SK-N-SH (cell line): ENCODE results near the gene ID1. TPM values are rescaled to one million over a fixed set of nuclear protein-coding genes. Genes with fewer than 3 reads are reported as not detected.
"Not testable (repeated sequence)": the region's sequence is repeated elsewhere in the genome, so short reads cannot be mapped to it uniquely, and the experiment has no call there.

ENCODE experiments used
- CTCF ChIA-PET: fragments of 300-600, 350-600 bp; formaldehyde crosslinking; extraction: SDS; loops from one replicate; lab custom pipeline; 2021; lab: Yijun Ruan, JAX
- POLR2A ChIA-PET: fragments of 350-600 bp; sonication (Branson Sonifier 250); formaldehyde crosslinking; extraction: SDS; loops from one replicate; lab custom pipeline; 2020; ENCODE audit warnings: antibody characterized with exemption, inconsistent platforms; lab: Yijun Ruan, JAX
- DNase-seq: peaks from one replicate; pipeline ENCODE4 v3.0.0; 2012
- H2AFZ ChIP-seq: fragments of 200-600 bp; sonication (generic); 2 replicates; pipeline ENCODE4 v1.8.1; 2016; ENCODE audit warnings: antibody characterized with exemption, mild to moderate bottlenecking, low read depth
- H3F3A ChIP-seq: fragments of 200-600 bp; sonication (generic); replicated peaks from 2 replicates; pipeline ENCODE3; 2016; ENCODE audit warnings: antibody characterized with exemption, mild to moderate bottlenecking; ENCODE audit not compliant: insufficient read depth
- H3K27ac ChIP-seq, 2 experiments: fragments of 200-500 bp in 1 of 2; fragments of 200-600 bp in 1 of 2; sonication (Bioruptor generic) in 1 of 2; sonication (generic), shearing (Covaris generic) in 1 of 2; 2 replicates each; pipeline versions ENCODE4 v1.5.1 to v1.6.1; 2014 to 2016; ENCODE audit warnings: low read depth in 2 of 2, inconsistent platforms in 1 of 2, low read length in 1 of 2, mild to moderate bottlenecking in 1 of 2, mixed read lengths in 1 of 2
- H3K27me3 ChIP-seq: fragments of 200-600 bp; sonication (generic), shearing (Covaris generic); 2 replicates; pipeline ENCODE4 v1.6.1; 2016; ENCODE audit warnings: mixed run types; ENCODE audit not compliant: insufficient read depth
- H3K36me3 ChIP-seq, 2 experiments: fragments of 200-500 bp in 1 of 2; fragments of 200-600 bp in 1 of 2; sonication (Bioruptor generic) in 1 of 2; sonication (generic) in 1 of 2; replicated peaks in 1 of 2; 2 replicates each; pipeline versions ENCODE3 to v1.5.1; 2014 to 2016; ENCODE audit warnings: low read length in 1 of 2, mild to moderate bottlenecking in 1 of 2; ENCODE audit not compliant: insufficient read depth in 2 of 2, control insufficient read depth in 1 of 2
- H3K4me1 ChIP-seq, 2 experiments: fragments of 200-500 bp in 1 of 2; fragments of 200-600 bp in 1 of 2; sonication (Bioruptor generic) in 1 of 2; sonication (generic), shearing (Covaris generic) in 1 of 2; 2 replicates each; pipeline versions ENCODE4 v1.5.1 to v1.6.1; 2014 to 2016; ENCODE audit warnings: low read depth in 1 of 2, low read length in 1 of 2, mixed run types in 1 of 2; ENCODE audit not compliant: insufficient read depth in 2 of 2, control insufficient read depth in 1 of 2
- H3K4me2 ChIP-seq: fragments of 200-600 bp; sonication (generic), shearing (Covaris generic); 2 replicates; pipeline ENCODE4 v1.6.1; 2017; ENCODE audit warnings: mixed run types
- H3K4me3 ChIP-seq, 2 experiments: fragments of 200-500 bp in 1 of 2; fragments of 200-600 bp in 1 of 2; sonication (Bioruptor generic) in 1 of 2; sonication (generic), shearing (Covaris generic) in 1 of 2; 2 replicates each; pipeline versions ENCODE4 v1.5.1 to v1.8.1; 2014 to 2016; ENCODE audit warnings: low read depth in 2 of 2, inconsistent platforms in 1 of 2, low read length in 1 of 2, mild to moderate bottlenecking in 1 of 2, mixed read lengths in 1 of 2, moderate library complexity in 1 of 2
- H3K79me2 ChIP-seq: fragments of 200-600 bp; sonication (generic); 2 replicates; pipeline ENCODE4 v1.8.1; 2017; ENCODE audit warnings: mild to moderate bottlenecking; ENCODE audit not compliant: insufficient read depth
- H3K9ac ChIP-seq: fragments of 200-600 bp; sonication (generic); 2 replicates; pipeline ENCODE4 v1.6.1; 2017; ENCODE audit warnings: mixed run types
- H3K9me2 ChIP-seq: fragments of 200-600 bp; sonication (generic); 2 replicates; pipeline ENCODE4 v1.6.1; 2017; ENCODE audit warnings: mixed run types
- H3K9me3 ChIP-seq: fragments of 200-600 bp; sonication (generic); 2 replicates; pipeline ENCODE4 v1.6.1; 2017; ENCODE audit warnings: mixed run types, mild to moderate bottlenecking, moderate library complexity
- H4K20me1 ChIP-seq: fragments of 200-600 bp; sonication (generic); 2 replicates; pipeline ENCODE4 v1.6.1; 2017; ENCODE audit warnings: mild to moderate bottlenecking, mixed run types; ENCODE audit not compliant: insufficient read depth
- CHD2 ChIP-seq: fragments of 150-350 bp; IDR thresholded peaks from 2 replicates; pipeline ENCODE4 v1.6.1; 2018; ENCODE audit warnings: low read length; ENCODE audit not compliant: partially characterized antibody
- ELF1 ChIP-seq: IDR thresholded peaks from 2 replicates; pipeline ENCODE4 v1.4.0; 2012
- EZH2phosphoT487 ChIP-seq: fragments of 200-600 bp; sonication (generic); IDR thresholded peaks from 2 replicates; pipeline ENCODE4 v1.6.1; 2017; ENCODE audit warnings: low read depth, mixed run types, mild to moderate bottlenecking, antibody characterized with exemption, moderate library complexity, borderline replicate concordance
- FOXJ3 ChIP-seq: sonication (generic); formaldehyde crosslinking; IDR thresholded peaks from 2 replicates; pipeline ENCODE4 v1.5.1; 2020; ENCODE audit warnings: mild to moderate bottlenecking, missing genetic modification reagents
- FOXM1 ChIP-seq: IDR thresholded peaks from 2 replicates; pipeline ENCODE4 v1.4.0; 2012; ENCODE audit warnings: low read depth, mild to moderate bottlenecking
- JUND ChIP-seq: IDR thresholded peaks from 2 replicates; pipeline ENCODE4 v1.4.0; 2012
- MAX ChIP-seq: IDR thresholded peaks from 2 replicates; pipeline ENCODE4 v1.4.0; 2012; ENCODE audit warnings: low read depth
- MEF2A ChIP-seq: IDR thresholded peaks from 2 replicates; pipeline ENCODE4 v1.4.0; 2012; ENCODE audit warnings: low read depth, borderline replicate concordance
- MXI1 ChIP-seq: IDR thresholded peaks from 2 replicates; pipeline ENCODE4 v1.6.1; 2012; ENCODE audit warnings: mild to moderate bottlenecking, low read depth, low read length, improper control_type of control experiment
- PBX3 ChIP-seq: IDR thresholded peaks from 2 replicates; pipeline ENCODE4; 2012
- REST ChIP-seq: IDR thresholded peaks from 2 replicates; pipeline ENCODE4 v1.6.1; 2012; ENCODE audit warnings: mild to moderate bottlenecking, low read depth, low read length, moderate library complexity
- SMC3 ChIP-seq: IDR thresholded peaks from 2 replicates; pipeline ENCODE4 v1.6.1; 2012; ENCODE audit warnings: low read depth, low read length, improper control_type of control experiment
- WGBS: methylation state at CpG from one replicate; pipeline ENCODE4 v1.1.6; 2017; ENCODE audit warnings: low lambda C conversion rate; 5-methylcytosine and 5-hydroxymethylcytosine counted together
- polyA plus RNA-seq, 3 experiments: library from polyadenylated mRNA; depleted of rRNA; stranded (reverse); fragments of >200 nt; gene quantifications; 2 replicates each; pipeline ENCODE4 v1.2.3, GENCODE V29; 2012

ID1 gene
- polyA plus RNA-seq, 1 of the 3 experiments (the other 2 are of a cell fraction): 493 TPM

GRCh38 chr20:31617432-31618104 is 12.5 kb downstream of the ID1 start (continued):
- TF ChIP-seq PBX3: no peak
- no peak for TF ChIP-seq CHD2
- no peak for TF ChIP-seq SMC3
- TF ChIP-seq FOXJ3 (CRISPR knock-in tag): no peak
- no peak for TF ChIP-seq FOXM1
- TF ChIP-seq REST: no peak
- no peak for TF ChIP-seq MEF2A
- TF ChIP-seq ELF1: no peak
- TF ChIP-seq MXI1: no peak
- no peak for TF ChIP-seq MAX

- no peak overlapping the region for H3K4me2 ChIP-seq
- no peak for DNase-seq
- no peak overlapping the region for H3K27ac ChIP-seq
- TF ChIP-seq JUND: no peak
- no peak for TF ChIP-seq EZH2phosphoT487
- no peak overlapping the region for H3K4me3 ChIP-seq
- ChIA-PET CTCF (interaction anchor here (1.7 to 33.9 kb wide), 3 partner anchors 8 to 103 kb away, joined by 5 to 1802 read pairs (median 24); no protein-coding TSS in a partner anchor), POLR2A (no interaction called here)
- H3F3A ChIP-seq: no peaks in the 10 kb centered on the region
- no peak overlapping the region for H3K9ac ChIP-seq
- H3K27me3 ChIP-seq: no peaks in the 10 kb centered on the region
- no peaks in the 10 kb centered on the region for H4K20me1 ChIP-seq
- no peaks in the 10 kb centered on the region for H3K9me3 ChIP-seq
- H3K36me3 ChIP-seq: no peaks in the 10 kb centered on the region
- no peaks in the 10 kb centered on the region for H3K4me1 ChIP-seq
- H3K79me2 ChIP-seq: no peaks in the 10 kb centered on the region
- no peak overlapping the region for H2AFZ ChIP-seq
- no peaks in the 10 kb centered on the region for H3K9me2 ChIP-seq
- WGBS: 86% methylated on average over 3 of the region's 3 CpGs
Observed at GRCh38 chr20:31620246-31620645, 15.2 kb downstream of the ID1 start.

- H3K27ac ChIP-seq, H3K79me2 ChIP-seq, POLR2A ChIA-PET, H3K9ac ChIP-seq, H3K4me3 ChIP-seq, DNase-seq, H3K36me3 ChIP-seq, H3K4me2 ChIP-seq, H4K20me1 ChIP-seq, H3K4me1 ChIP-seq, H3K9me2 ChIP-seq, H3K27me3 ChIP-seq, H3K9me3 ChIP-seq, H3F3A ChIP-seq, H2AFZ ChIP-seq: not testable (repeated sequence)
- CTCF ChIA-PET: interaction anchor here (1.7 to 33.9 kb wide), 3 partner anchors 11 to 58 kb away, joined by 7 to 1802 read pairs (median 24); no protein-coding TSS in a partner anchor
- WGBS: 92% methylated on average over 6 of the region's 6 CpGs
Observed at GRCh38 chr20:31623123-31623505, 18.0 kb downstream of the ID1 start.

GRCh38 chr20:31626534-31626933 is 21.4 kb downstream of the ID1 start:
- H3K9me3 ChIP-seq, H4K20me1 ChIP-seq, H3K9me2 ChIP-seq, H3K27ac ChIP-seq, DNase-seq, H3F3A ChIP-seq, H3K79me2 ChIP-seq, POLR2A ChIA-PET, H2AFZ ChIP-seq, H3K9ac ChIP-seq, H3K4me3 ChIP-seq, H3K4me2 ChIP-seq, H3K4me1 ChIP-seq, H3K27me3 ChIP-seq, H3K36me3 ChIP-seq: not testable (repeated sequence)
- WGBS: 87% methylated on average over 8 of the region's 8 CpGs
- CTCF ChIA-PET: interaction anchor here (0.8 to 33.9 kb wide), 4 partner anchors 14 to 97 kb away, joined by 4 to 1802 read pairs (median 7); no protein-coding TSS in a partner anchor
